ENCODE results near the gene NLRC3. TPM values are rescaled to one million over a fixed set of nuclear protein-coding genes. Genes with fewer than 3 reads are reported as not detected.

The NLRC3 gene
- polyA plus RNA-seq, 1 of the 3 experiments (the other 2 are of a cell fraction), result not detected

DNA sequence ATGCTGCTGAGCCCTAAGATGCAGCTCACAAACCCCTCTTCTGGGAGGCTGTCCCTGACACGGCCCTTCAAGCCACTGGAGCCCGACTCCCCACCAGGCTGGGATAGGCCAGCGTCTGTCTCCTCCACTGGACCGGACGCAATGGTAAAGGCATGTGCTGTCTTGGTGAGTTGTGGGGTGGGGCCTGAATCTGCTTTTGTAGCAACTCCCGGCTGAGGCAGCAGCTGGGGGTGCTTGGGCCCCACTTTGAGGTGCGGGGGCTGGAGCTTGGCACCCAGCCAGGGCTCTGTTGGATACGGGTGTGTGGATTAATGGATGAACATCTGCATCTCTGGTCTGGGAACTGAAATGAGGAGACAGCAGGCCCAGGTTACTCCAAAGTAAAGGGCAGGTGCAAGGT, 3.5 kb upstream of the NLRC3 start:
- Histone ChIP-seq H2AFZ (ENCODE audit: low read depth) (no peak overlapping the region), H3K79me2 (ENCODE audit: insufficient read depth) (no peaks in the 10 kb centered on the region), H3K36me3 (replicated peaks in 1 of 2; ENCODE audit: control insufficient read depth in 1 of 2, insufficient read depth in 2 of 2, low read length in 1 of 2) (peaks cover 0 to 10% of the 10 kb centered on the region in 2 experiments), H3K27me3 (ENCODE audit: insufficient read depth) (no peaks in the 10 kb centered on the region), H3K4me1 (ENCODE audit: control insufficient read depth in 1 of 2, insufficient read depth in 2 of 2, low read depth in 1 of 2, low read length in 1 of 2) (no peaks in the 10 kb centered on the region; a peak in 1 of 4 replicates), H3F3A (replicated peaks; ENCODE audit: insufficient read depth) (no peaks in the 10 kb centered on the region), H3K4me2 (no peak overlapping the region), H3K9ac (no peak overlapping the region), H3K9me3 (no peaks in the 10 kb centered on the region), H4K20me1 (ENCODE audit: insufficient read depth) (no peaks in the 10 kb centered on the region), H3K4me3 (ENCODE audit: low read depth in 2 of 2, low read length in 1 of 2) (no peak overlapping the region), H3K9me2 (no peaks in the 10 kb centered on the region), H3K27ac (ENCODE audit: low read depth in 2 of 2, low read length in 1 of 2) (no peak overlapping the region)
- TF ChIP-seq FOXJ3 (CRISPR knock-in tag; IDR thresholded peaks at IDR 0.05) (no peak), SIN3A (IDR thresholded peaks at IDR 0.05; ENCODE audit: borderline replicate concordance, low read depth, low read length) (no peak), GABPA (IDR thresholded peaks at IDR 0.05; ENCODE audit: low read depth) (no peak), TCF12 (IDR thresholded peaks at IDR 0.05) (no peak), POLR2AphosphoS5 (IDR thresholded peaks at IDR 0.05; ENCODE audit: low read depth, low read length) (no peak), FOXM1 (IDR thresholded peaks at IDR 0.05; ENCODE audit: low read depth) (no peak)
- TF ChIP-seq, protein P1, sequence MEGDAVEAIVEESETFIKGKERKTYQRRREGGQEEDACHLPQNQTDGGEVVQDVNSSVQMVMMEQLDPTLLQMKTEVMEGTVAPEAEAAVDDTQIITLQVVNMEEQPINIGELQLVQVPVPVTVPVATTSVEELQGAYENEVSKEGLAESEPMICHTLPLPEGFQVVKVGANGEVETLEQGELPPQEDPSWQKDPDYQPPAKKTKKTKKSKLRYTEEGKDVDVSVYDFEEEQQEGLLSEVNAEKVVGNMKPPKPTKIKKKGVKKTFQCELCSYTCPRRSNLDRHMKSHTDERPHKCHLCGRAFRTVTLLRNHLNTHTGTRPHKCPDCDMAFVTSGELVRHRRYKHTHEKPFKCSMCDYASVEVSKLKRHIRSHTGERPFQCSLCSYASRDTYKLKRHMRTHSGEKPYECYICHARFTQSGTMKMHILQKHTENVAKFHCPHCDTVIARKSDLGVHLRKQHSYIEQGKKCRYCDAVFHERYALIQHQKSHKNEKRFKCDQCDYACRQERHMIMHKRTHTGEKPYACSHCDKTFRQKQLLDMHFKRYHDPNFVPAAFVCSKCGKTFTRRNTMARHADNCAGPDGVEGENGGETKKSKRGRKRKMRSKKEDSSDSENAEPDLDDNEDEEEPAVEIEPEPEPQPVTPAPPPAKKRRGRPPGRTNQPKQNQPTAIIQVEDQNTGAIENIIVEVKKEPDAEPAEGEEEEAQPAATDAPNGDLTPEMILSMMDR (IDR thresholded peaks at IDR 0.05), result no peak
- TF ChIP-seq, protein P2, sequence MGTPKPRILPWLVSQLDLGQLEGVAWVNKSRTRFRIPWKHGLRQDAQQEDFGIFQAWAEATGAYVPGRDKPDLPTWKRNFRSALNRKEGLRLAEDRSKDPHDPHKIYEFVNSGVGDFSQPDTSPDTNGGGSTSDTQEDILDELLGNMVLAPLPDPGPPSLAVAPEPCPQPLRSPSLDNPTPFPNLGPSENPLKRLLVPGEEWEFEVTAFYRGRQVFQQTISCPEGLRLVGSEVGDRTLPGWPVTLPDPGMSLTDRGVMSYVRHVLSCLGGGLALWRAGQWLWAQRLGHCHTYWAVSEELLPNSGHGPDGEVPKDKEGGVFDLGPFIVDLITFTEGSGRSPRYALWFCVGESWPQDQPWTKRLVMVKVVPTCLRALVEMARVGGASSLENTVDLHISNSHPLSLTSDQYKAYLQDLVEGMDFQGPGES (IDR thresholded peaks at IDR 0.05; ENCODE audit: low read depth, low read length), result no peak
- no peak for DNase-seq
- POLR2A ChIA-PET, result no interaction called here
- CTCF ChIA-PET, result no interaction called here
- WGBS (ENCODE audit: low lambda C conversion rate), result no CpG with 5 or more reads among the region's 8 CpGs

DNA sequence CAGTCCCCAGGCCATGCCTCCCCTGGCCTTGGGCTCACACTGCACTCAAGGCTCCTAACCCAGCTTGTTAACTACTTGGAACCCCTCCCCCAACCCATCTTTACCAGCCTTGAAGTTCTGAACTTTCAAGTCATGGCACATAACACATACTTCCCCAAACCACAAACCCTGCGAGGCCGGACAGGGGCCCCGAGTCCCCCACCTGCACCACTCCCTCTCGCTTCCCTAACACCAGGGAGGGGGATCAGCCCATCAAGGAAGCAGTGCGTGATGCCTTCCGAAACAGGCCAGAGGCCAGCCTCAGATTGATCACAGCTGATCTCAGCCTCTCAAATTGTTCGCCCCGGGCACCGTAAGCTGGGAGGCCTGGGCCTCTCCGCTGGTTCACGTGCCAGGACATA, 3.0 kb upstream of the NLRC3 start:
- Histone ChIP-seq H3K79me2 (ENCODE audit: insufficient read depth) (no peaks in the 10 kb centered on the region), H3K27me3 (ENCODE audit: insufficient read depth) (no peaks in the 10 kb centered on the region), H3K9me3 (no peaks in the 10 kb centered on the region), H3K4me2 (no peak overlapping the region), H3K9me2 (no peaks in the 10 kb centered on the region), H2AFZ (ENCODE audit: low read depth) (no peak overlapping the region), H3K36me3 (replicated peaks in 1 of 2; ENCODE audit: control insufficient read depth in 1 of 2, insufficient read depth in 2 of 2, low read length in 1 of 2) (peaks cover 0 to 10% of the 10 kb centered on the region in 2 experiments), H3K4me1 (ENCODE audit: control insufficient read depth in 1 of 2, insufficient read depth in 2 of 2, low read depth in 1 of 2, low read length in 1 of 2) (no peaks in the 10 kb centered on the region; a peak in 1 of 4 replicates), H3K27ac (ENCODE audit: low read depth in 2 of 2, low read length in 1 of 2) (no peak overlapping the region), H4K20me1 (ENCODE audit: insufficient read depth) (no peaks in the 10 kb centered on the region), H3K4me3 (ENCODE audit: low read depth in 2 of 2, low read length in 1 of 2) (no peak overlapping the region), H3F3A (replicated peaks; ENCODE audit: insufficient read depth) (no peaks in the 10 kb centered on the region), H3K9ac (no peak overlapping the region)
- WGBS (ENCODE audit: low lambda C conversion rate), result 100% methylated on average over 4 of the region's 11 CpGs
- no peak for DNase-seq
- TF ChIP-seq, protein P3, sequence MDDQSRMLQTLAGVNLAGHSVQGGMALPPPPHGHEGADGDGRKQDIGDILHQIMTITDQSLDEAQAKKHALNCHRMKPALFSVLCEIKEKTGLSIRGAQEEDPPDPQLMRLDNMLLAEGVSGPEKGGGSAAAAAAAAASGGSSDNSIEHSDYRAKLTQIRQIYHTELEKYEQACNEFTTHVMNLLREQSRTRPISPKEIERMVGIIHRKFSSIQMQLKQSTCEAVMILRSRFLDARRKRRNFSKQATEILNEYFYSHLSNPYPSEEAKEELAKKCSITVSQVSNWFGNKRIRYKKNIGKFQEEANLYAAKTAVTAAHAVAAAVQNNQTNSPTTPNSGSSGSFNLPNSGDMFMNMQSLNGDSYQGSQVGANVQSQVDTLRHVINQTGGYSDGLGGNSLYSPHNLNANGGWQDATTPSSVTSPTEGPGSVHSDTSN (IDR thresholded peaks at IDR 0.05), result no peak
- TF ChIP-seq FOXM1 (IDR thresholded peaks at IDR 0.05; ENCODE audit: low read depth), result no peak
- TF ChIP-seq TCF12 (IDR thresholded peaks at IDR 0.05), result no peak
- TF ChIP-seq GATA2 (CRISPR knock-in tag; IDR thresholded peaks at IDR 0.05), result no peak
- no peak for TF ChIP-seq POLR2AphosphoS5 (IDR thresholded peaks at IDR 0.05; ENCODE audit: low read depth, low read length)
- TF ChIP-seq, protein P1 (IDR thresholded peaks at IDR 0.05), result no peak
- TF ChIP-seq RAD21 (IDR thresholded peaks at IDR 0.05; ENCODE audit: low read length), result no peak
- ChIA-PET POLR2A (no interaction called here), CTCF (no interaction called here)
